H1 (cell line): ENCODE measurements around the gene CRTC1.

Source experiments
- EZH2 ChIP-seq: fragments of 200-600 bp; sonication (generic); IDR thresholded peaks from 2 replicates; pipeline ENCODE4 v1.7.1; 2012; ENCODE audit warnings: low read depth, mild to moderate bottlenecking, moderate library complexity, low read length, inconsistent platforms; ENCODE audit not compliant: severe bottlenecking
- POLR2AphosphoS5 ChIP-seq: IDR thresholded peaks from 2 replicates; pipeline ENCODE4 v1.6.1; 2011; ENCODE audit warnings: low read depth, low read length
- TF ChIP-seq, protein P1 (sequence below), 3 experiments: IDR thresholded peaks; 1 replicate in 2 of 3; 2 replicates in 1 of 3; pipeline versions ENCODE4 v1.5.1 to v1.6.1; 2011; ENCODE audit warnings: low read length in 3 of 3, mild to moderate bottlenecking in 3 of 3, inconsistent platforms in 2 of 3, low read depth in 1 of 3, moderate library complexity in 1 of 3; ENCODE audit not compliant: insufficient read depth in 1 of 3; ENCODE audit errors: control extremely low read depth in 1 of 3

- TF ChIP-seq, protein P1, sequence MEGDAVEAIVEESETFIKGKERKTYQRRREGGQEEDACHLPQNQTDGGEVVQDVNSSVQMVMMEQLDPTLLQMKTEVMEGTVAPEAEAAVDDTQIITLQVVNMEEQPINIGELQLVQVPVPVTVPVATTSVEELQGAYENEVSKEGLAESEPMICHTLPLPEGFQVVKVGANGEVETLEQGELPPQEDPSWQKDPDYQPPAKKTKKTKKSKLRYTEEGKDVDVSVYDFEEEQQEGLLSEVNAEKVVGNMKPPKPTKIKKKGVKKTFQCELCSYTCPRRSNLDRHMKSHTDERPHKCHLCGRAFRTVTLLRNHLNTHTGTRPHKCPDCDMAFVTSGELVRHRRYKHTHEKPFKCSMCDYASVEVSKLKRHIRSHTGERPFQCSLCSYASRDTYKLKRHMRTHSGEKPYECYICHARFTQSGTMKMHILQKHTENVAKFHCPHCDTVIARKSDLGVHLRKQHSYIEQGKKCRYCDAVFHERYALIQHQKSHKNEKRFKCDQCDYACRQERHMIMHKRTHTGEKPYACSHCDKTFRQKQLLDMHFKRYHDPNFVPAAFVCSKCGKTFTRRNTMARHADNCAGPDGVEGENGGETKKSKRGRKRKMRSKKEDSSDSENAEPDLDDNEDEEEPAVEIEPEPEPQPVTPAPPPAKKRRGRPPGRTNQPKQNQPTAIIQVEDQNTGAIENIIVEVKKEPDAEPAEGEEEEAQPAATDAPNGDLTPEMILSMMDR (IDR thresholded peaks at IDR 0.05; ENCODE audit: control extremely low read depth in 1 of 3, insufficient read depth in 1 of 3, low read depth in 1 of 3, low read length in 3 of 3), result no peak
- no peak for TF ChIP-seq POLR2AphosphoS5
- TF ChIP-seq EZH2, result no peak
Measured at GRCh38 chr19:18791315-18791678, 107.8 kb downstream of the CRTC1 start.
